ENCODE results near the gene WNK1.

WNK1 gene

DNA sequence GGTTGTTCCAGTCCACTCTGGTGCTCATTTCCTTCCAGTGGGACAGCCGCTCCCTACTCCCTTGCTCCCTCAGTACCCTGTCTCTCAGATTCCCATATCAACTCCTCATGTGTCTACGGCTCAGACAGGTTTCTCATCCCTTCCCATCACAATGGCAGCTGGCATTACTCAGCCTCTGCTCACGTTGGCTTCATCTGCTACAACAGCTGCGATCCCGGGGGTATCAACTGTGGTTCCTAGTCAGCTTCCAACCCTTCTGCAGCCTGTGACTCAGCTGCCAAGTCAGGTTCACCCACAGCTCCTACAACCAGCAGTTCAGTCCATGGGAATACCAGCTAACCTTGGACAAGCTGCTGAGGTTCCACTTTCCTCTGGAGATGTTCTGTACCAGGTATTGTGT, 127.3 kb downstream of the WNK1 start:
- H3K79me2 ChIP-seq (ENCODE audit: low read length) = no peaks in the 10 kb centered on the region
- no peaks in the 10 kb centered on the region for H3K27me3 ChIP-seq (ENCODE audit: low read depth, low read length)
- H3K9me3 ChIP-seq (ENCODE audit: insufficient read depth, low read length) = no peaks in the 10 kb centered on the region
- H2AFZ ChIP-seq (ENCODE audit: low read depth, low read length) = no peak overlapping the region
- H3K36me3 ChIP-seq (replicated peaks; ENCODE audit: low read depth, low read length) = peaks cover 69% of the 10 kb centered on the region
- no peak overlapping the region for H3K9ac ChIP-seq (ENCODE audit: low read length)
- peaks cover 42% of the 10 kb centered on the region for H3K4me1 ChIP-seq (ENCODE audit: low read length)
- H4K20me1 ChIP-seq (ENCODE audit: insufficient read depth, low read length) = no peaks in the 10 kb centered on the region
- TF ChIP-seq EZH2phosphoT487 (IDR thresholded peaks at IDR 0.05; ENCODE audit: low read depth) = no peak
- TF ChIP-seq, protein P1, sequence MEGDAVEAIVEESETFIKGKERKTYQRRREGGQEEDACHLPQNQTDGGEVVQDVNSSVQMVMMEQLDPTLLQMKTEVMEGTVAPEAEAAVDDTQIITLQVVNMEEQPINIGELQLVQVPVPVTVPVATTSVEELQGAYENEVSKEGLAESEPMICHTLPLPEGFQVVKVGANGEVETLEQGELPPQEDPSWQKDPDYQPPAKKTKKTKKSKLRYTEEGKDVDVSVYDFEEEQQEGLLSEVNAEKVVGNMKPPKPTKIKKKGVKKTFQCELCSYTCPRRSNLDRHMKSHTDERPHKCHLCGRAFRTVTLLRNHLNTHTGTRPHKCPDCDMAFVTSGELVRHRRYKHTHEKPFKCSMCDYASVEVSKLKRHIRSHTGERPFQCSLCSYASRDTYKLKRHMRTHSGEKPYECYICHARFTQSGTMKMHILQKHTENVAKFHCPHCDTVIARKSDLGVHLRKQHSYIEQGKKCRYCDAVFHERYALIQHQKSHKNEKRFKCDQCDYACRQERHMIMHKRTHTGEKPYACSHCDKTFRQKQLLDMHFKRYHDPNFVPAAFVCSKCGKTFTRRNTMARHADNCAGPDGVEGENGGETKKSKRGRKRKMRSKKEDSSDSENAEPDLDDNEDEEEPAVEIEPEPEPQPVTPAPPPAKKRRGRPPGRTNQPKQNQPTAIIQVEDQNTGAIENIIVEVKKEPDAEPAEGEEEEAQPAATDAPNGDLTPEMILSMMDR (IDR thresholded peaks at IDR 0.05; ENCODE audit: low read depth, low read length) = no peak
- H3K27ac ChIP-seq (ENCODE audit: low read length) = no peak overlapping the region
- no peak overlapping the region for H3K4me2 ChIP-seq (ENCODE audit: low read length)
- H3K4me3 ChIP-seq (ENCODE audit: low read length) = no peak overlapping the region

DNA sequence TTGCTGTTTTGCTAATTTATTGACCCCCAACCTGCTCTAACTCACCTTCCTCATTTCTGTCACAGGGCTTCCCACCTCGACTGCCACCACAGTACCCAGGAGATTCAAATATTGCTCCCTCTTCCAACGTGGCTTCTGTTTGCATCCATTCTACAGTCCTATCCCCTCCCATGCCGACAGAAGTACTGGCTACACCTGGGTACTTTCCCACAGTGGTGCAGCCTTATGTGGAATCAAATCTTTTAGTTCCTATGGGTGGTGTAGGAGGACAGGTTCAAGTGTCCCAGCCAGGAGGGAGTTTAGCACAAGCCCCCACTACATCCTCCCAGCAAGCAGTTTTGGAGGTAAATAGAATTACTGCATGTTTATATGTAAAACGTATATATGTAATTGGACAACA, 128.3 kb downstream of the WNK1 start:
- H2AFZ ChIP-seq (ENCODE audit: low read depth, low read length) = no peak overlapping the region
- H3K79me2 ChIP-seq (ENCODE audit: low read length) = no peaks in the 10 kb centered on the region
- H3K4me1 ChIP-seq (ENCODE audit: low read length) = peaks cover 42% of the 10 kb centered on the region
- TF ChIP-seq, protein P1 (IDR thresholded peaks at IDR 0.05; ENCODE audit: low read depth, low read length) = no peak
- no peak for TF ChIP-seq EZH2phosphoT487 (IDR thresholded peaks at IDR 0.05; ENCODE audit: low read depth)
- H3K27me3 ChIP-seq (ENCODE audit: low read depth, low read length) = no peaks in the 10 kb centered on the region
- H3K9ac ChIP-seq (ENCODE audit: low read length) = no peak overlapping the region
- peaks cover 72% of the 10 kb centered on the region for H3K36me3 ChIP-seq (replicated peaks; ENCODE audit: low read depth, low read length)
- no peak overlapping the region for H3K27ac ChIP-seq (ENCODE audit: low read length)
- H3K4me3 ChIP-seq (ENCODE audit: low read length) = no peak overlapping the region
- no peaks in the 10 kb centered on the region for H3K9me3 ChIP-seq (ENCODE audit: insufficient read depth, low read length)
- H4K20me1 ChIP-seq (ENCODE audit: insufficient read depth, low read length) = no peaks in the 10 kb centered on the region
- no peak overlapping the region for H3K4me2 ChIP-seq (ENCODE audit: low read length)

DNA sequence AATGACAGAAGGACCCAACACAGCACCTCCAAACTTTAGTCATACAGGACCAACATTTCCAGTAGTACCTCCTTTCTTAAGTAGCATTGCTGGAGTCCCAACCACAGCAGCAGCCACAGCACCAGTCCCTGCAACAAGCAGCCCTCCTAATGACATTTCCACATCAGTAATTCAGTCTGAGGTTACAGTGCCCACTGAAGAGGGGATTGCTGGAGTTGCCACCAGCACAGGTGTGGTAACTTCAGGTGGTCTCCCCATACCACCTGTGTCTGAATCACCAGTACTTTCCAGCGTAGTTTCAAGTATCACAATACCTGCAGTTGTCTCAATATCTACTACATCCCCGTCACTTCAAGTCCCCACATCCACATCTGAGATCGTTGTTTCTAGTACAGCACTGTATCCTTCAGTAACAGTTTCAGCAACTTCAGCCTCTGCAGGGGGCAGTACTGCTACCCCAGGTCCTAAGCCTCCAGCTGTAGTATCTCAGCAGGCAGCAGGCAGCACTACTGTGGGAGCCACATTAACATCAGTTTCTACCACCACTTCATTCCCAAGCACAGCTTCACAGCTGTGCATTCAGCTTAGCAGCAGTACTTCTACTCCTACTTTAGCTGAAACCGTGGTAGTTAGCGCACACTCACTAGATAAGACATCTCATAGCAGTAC, 132.5 kb downstream of the WNK1 start:
- no peaks in the 10 kb centered on the region for H3K79me2 ChIP-seq (ENCODE audit: low read length)
- H3K4me3 ChIP-seq (ENCODE audit: low read length) = no peak overlapping the region
- H4K20me1 ChIP-seq (ENCODE audit: insufficient read depth, low read length) = no peaks in the 10 kb centered on the region
- TF ChIP-seq, protein P1 (IDR thresholded peaks at IDR 0.05; ENCODE audit: low read depth, low read length) = no peak
- no peak for TF ChIP-seq EZH2phosphoT487 (IDR thresholded peaks at IDR 0.05; ENCODE audit: low read depth)
- H2AFZ ChIP-seq (ENCODE audit: low read depth, low read length) = no peak overlapping the region
- no peak overlapping the region for H3K4me2 ChIP-seq (ENCODE audit: low read length)
- H3K27ac ChIP-seq (ENCODE audit: low read length) = no peak overlapping the region
- no peak overlapping the region for H3K9ac ChIP-seq (ENCODE audit: low read length)
- H3K27me3 ChIP-seq (ENCODE audit: low read depth, low read length) = no peaks in the 10 kb centered on the region
- H3K9me3 ChIP-seq (ENCODE audit: insufficient read depth, low read length) = no peaks in the 10 kb centered on the region
- H3K4me1 ChIP-seq (ENCODE audit: low read length) = peaks cover 47% of the 10 kb centered on the region
- peaks cover 76% of the 10 kb centered on the region for H3K36me3 ChIP-seq (replicated peaks; ENCODE audit: low read depth, low read length)

DNA sequence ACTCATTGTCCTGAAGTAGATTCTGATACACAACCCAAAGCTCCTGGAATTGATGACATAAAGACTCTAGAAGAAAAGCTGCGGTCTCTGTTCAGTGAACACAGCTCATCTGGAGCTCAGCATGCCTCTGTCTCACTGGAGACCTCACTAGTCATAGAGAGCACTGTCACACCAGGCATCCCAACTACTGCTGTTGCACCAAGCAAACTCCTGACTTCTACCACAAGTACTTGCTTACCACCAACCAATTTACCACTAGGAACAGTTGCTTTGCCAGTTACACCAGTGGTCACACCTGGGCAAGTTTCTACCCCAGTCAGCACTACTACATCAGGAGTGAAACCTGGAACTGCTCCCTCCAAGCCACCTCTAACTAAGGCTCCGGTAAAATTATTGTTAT, 133.3 kb downstream of the WNK1 start:
- TF ChIP-seq, protein P1 (IDR thresholded peaks at IDR 0.05; ENCODE audit: low read depth, low read length) = no peak
- TF ChIP-seq EZH2phosphoT487 (IDR thresholded peaks at IDR 0.05; ENCODE audit: low read depth) = no peak
- Histone ChIP-seq H3K4me2 (ENCODE audit: low read length) (no peak overlapping the region), H3K4me1 (ENCODE audit: low read length) (peaks cover 39% of the 10 kb centered on the region), H3K9me3 (ENCODE audit: insufficient read depth, low read length) (no peaks in the 10 kb centered on the region), H3K4me3 (ENCODE audit: low read length) (no peak overlapping the region), H2AFZ (ENCODE audit: low read depth, low read length) (no peak overlapping the region), H4K20me1 (ENCODE audit: insufficient read depth, low read length) (no peaks in the 10 kb centered on the region), H3K9ac (ENCODE audit: low read length) (no peak overlapping the region), H3K27me3 (ENCODE audit: low read depth, low read length) (no peaks in the 10 kb centered on the region), H3K36me3 (replicated peaks; ENCODE audit: low read depth, low read length) (peaks cover 75% of the 10 kb centered on the region), H3K79me2 (ENCODE audit: low read length) (no peaks in the 10 kb centered on the region), H3K27ac (ENCODE audit: low read length) (no peak overlapping the region)
